GM04504 (cell line): Measurements from ENCODE around the gene VSX1.

ENCODE experiments used
- DNase-seq: peaks from one replicate; pipeline ENCODE4 v3.0.0-alpha.2; 2012; ENCODE audit warnings: low read depth

VSX1 gene

DNA sequence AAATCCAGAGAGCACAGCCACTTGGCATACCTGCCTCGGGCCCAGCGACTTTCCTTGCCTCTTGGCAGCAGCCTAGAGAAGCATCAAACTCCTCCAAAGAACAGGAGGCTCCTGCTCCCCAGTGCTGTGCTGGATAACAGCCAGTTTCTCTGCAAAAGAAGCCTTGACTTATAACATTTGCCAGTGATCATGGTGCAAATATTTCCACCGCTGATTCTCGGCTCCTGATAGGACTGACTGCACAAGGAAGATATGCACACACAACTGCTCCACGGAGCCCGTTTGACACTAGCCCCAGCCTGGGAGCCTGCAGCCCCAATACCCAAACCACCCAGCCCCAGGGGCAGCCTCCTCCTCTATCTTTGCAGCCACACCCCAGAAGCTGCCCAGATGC lies 41.5 kb downstream of the VSX1 start:
- no peak for DNase-seq

DNA sequence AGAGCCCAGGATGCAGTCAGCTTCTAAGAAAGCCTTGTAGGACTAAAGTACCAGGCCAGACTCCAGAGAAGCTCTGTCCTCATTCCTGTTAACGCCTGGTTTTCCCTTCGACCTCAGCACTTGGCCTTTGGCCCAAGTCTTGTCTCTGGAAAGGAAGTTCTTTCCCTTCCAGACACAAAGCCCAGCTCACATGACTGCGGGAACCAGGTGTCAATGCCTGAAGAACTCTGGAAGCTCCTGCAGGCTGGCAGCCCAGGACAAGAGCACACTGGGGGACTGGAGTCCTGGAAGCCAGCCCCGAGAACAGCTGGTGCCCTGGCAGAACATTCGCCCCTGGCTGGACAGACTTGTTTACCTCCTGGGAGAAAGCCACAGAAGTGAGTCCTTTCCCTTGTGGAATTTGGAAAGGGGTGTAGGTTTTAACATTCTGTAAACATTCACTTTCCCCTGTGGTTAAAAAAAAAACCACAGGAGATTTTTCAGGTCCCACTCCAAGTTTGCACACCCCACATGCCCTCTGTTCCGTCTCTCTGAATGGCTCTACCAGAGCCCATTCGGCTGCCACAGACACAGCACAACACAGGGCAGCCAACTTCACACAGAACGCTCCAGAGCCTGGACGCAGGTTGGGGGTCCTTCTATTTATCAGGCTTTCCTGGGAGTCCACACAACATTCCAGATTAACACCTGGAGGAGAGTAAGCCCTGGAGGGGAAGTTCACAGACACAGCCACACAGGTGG lies 42.1 kb downstream of the VSX1 start:
- peak; percentile 54 for DNase-seq

DNA sequence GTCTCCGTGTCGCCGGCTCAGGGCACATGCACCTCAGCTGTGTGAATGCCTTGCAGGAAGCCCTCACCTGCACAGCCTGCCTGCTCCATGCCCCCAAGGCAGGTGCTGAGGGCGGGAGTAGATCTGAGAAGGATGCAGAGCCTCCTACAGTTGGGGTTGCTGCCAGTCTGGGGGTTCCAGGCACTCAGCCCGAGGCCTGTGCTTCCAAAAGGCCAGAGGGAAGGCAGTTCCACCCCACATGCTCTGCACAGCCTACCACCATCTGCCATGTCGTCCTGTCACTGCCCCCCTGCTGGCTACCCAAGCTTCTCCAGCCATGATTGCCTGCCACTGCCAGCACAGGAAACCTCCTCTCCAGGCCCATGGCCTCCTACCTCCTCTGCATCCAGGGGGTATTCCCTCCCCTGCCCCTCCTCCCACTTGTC lies 43.3 kb downstream of the VSX1 start:
- DNase-seq: no peak

GRCh38 chr20:25038103-25038410 lies 43.9 kb downstream of the VSX1 start:
- DNase-seq: no peak

- no peak for DNase-seq
These were observed 44.4 kb downstream of the VSX1 start for GRCh38 chr20:25037288-25038102.

GRCh38 chr20:25036331-25036936 lies 45.5 kb downstream of the VSX1 start:
- no peak for DNase-seq

DNA sequence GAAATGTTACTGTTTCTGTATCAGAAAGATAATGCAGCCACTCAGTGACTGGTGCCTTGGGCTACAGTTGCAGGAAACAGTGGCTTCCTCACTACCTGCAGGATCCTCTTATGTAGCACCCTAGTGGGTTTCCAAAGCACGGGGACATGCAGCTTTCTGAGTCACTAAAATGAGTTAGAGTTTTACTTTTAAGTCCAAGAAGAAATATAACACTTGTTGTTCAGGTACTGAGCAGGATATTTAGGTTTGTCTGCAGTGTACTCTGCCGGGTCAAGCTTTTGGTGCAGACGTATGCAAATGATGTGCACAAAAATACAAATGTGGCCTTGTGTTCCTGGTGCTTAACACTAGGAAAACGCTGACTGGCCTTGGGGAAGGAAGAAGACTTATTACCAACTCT lies 46.0 kb downstream of the VSX1 start:
- no peak for DNase-seq

DNA sequence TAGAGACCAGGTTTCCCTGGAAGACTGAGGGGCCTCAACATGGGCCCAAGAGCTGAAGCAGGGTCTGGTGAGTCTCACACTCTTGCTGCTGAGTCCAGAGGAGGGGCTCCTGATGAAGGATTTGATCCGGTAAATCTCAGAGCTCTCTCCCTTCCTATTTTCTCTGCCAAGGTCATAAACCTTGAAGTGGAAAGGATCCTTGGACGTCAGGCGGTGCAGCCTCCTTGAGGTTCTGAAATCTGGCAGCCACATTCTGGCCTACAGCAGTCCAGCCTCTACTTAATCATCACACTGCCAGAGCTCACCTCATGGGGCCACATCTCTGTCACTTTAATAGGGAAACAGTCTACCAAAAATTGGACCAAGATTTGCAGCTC lies 48.0 kb downstream of the VSX1 start:
- DNase-seq: no peak

DNA sequence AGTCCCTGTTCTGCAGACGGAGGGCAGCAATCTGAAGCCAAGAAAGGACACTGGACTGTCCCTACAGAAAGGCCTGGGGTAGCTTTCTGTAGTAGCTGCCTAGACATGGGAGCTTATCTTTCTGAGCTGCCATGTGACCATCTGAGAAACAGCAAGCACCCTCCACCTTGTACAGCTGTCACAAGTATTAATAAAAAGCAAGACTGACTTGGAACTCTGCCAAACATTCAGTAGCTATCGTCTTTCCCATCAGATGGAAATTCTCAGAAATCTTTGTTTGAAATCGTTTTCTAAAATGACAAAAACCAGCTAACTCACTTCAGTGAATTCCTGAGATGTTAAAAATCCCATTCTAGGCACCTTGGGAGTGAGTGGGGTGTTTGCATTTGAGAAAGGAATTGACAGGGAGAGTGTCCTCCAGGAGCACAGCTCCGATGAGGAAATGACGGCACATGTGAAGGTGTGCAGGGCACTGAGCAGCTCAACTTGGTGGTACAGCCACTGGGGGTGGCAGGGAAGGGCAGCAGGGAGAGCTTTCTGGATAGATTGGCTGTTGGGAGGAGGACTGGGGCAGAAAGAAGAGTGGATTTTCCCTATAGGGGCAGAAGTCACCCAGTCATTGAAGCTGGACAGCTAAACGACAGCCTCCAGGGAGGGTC lies 48.5 kb downstream of the VSX1 start:
- no peak for DNase-seq

GRCh38 chr20:25032478-25033264 lies 49.3 kb downstream of the VSX1 start:
- no peak for DNase-seq

DNA sequence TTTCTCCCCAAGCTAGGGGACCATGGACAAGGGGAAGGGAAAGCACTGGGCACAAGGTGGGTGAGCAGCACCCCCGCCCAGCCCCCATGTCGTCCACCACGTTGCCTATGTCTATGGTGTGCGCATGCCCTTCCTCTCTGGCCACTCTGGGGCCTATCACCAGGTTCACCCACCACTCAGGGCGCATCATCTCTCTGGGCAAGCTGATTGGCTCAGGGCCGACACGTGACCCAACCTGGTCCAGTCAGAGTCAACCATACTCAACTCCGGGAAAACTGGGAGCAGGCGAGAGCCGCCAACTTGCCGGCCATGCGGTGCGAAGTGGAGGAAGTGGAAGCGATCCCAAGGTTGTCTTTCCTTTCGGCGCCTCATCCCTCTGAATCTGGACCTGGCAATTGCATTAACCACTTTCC lies 49.9 kb downstream of the VSX1 start:
- no peak for DNase-seq

DNA sequence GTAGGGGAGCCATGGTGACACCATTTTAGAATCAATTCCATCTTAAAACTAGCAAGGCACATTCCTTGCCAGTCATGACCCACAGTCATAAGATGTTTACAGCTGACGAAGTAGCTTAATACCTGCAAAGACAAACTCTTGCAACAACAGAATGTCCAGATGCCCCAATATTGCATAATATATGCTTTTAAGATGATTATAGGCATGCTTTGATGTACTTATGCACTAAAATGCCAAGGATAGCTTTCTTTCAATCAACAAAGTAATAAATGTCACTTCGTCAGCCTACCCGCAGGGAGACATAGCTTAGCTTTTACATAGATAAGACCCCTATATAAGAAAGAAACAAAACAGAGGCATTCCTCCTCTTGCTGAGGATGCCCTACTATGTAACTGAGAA lies 50.7 kb downstream of the VSX1 start:
- DNase-seq: no peak

DNA sequence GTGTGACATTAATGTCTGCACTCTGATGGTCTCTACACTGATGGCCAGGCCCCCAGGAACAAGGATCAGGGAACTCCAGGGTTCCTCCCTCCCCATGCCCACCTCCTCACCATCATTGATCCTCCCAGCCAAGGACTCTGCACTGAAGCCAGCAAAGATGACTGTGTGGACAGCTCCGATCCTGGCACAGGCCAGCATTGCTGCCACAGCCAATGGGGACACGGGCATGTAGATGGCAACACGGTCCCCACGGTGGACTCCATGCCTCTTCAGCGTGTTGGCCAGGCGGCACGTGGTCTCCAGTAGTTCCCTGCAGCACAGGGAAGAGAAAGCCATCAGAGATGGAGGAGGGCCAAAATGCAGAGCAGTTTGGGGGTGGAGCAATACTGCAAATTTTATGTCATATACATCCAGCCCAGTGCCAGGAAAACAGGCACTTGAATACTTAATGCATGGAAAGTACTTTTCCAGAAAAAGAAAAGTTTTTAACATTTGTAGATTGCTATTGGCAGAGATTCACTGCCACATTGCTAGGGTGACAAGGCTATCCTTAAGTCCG lies 51.2 kb downstream of the VSX1 start:
- DNase-seq: no peak

DNA sequence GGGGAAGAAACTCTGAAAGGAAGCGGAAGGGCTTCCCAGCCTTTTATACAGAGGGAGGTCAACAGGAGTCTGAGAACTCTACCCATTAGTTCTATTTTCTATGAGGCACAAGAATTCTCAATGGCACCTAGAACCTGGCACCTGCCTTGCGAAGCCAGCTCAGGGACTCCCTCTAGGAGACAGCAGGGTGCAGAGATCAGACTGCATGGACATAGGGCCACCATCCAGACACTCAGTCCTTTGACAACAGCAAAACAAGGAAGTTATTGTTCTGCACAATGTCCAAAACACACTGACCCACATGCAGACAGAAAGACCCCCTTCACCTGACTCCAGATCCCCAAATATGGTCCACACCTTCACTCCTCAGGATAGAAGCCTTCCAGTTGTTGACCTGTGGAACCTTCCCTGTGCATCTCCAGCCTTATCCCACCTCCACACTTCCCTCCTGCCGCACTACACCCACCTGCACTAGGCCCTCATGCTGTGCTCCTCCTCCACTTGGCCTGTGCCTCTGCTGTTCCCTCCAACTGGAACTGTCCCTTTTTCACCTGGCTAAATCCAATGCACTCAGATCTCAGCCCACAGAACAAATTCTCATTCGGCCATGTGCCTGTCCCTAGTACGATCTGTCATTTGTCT lies 51.8 kb downstream of the VSX1 start:
- no peak for DNase-seq

DNA sequence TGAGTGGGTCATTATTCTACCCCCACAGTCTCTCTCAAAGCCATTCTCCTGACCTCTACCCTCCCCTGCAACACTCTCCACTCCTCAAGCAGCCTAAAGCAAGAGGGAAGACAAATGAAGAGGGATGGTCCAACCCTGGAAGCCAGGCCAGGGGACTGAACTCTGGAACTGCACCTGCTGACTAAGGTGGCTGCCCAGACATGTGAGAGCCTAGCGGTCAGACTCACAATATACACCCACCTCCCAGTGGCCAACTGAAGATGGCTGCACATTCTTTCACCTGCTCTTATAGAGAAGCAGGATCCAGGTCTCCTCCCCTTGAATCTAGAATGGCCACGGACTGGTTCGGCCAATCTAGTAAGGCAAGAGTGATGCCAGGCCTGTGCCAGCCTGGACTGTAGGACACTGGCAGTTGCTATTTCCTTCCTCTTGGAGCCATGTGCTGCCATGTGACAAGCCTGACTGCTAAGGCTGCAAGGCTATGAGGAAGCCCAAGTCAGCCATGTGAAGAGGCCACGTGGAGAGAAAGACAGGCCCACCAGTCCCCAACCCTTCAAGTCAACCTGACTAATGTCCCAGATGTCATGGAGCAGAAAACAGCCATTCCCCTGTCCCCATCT lies 55.8 kb downstream of the VSX1 start:
- no peak for DNase-seq
